GM19328 (cell line): ENCODE measurements around the gene CD2BP2.

ENCODE experiments used
- ATAC-seq: cut with Tn5 transposase; IDR thresholded peaks from one replicate; pipeline ENCODE4 v1.9.1; 2021; ENCODE audit warnings: mild to moderate bottlenecking, moderate library complexity; ENCODE audit not compliant: unreplicated experiment

Gene CD2BP2

DNA sequence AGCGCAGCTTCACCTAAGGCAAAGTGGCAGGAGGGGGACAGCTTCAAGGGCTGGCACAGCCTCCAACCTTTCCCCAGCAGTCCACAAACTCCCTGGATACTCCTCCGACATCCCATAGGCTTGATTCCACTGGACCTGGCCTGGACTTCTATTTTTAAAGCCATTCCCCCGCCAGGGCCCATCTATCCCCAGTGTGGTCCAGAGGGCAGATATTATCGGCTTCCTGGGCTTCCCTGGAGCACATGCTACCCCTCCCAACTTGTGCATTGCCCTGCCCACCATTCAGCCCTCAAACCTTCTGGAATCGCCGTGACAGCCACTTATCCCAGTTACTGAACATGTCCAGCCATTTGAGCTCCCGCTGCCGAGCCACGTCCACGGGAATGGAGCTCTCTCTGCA is 10.1 kb upstream of the CD2BP2 start:
- ATAC-seq: no peak

DNA sequence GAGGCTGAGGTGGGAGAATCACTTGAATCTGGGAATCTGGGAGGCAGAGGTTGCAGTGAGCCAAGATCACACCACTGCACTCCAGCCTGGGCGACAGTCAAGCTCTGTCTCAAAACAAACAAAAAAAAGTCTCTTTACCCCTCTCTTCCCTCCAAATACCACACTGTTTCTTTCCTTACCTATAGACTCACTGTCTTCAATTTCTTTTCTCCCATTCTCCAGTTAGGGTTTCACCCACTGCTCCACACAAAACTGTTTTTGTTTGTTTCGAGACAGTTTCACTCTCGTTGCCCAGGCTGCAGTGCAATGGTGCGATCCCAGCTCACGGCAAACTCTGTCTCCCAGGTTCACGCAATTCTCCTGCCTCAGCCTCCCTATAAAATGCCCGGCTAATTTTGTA is 6.1 kb upstream of the CD2BP2 start:
- ATAC-seq: no peak

DNA sequence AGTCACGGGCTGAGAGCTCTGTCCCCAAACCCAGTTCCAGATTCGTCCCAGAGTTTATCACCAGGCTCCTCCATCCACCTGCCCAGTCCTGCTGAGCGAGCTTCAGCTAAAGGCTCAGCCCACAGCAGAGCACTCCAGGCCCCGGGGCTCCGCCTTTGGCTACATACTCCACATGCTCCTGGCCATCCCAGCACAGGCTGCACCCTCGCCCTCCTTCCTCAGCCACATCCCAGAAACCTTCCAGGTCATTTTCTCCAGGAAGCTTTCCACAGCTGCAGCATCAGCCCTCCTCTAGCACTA is 4.7 kb upstream of the CD2BP2 start:
- ATAC-seq: no peak

DNA sequence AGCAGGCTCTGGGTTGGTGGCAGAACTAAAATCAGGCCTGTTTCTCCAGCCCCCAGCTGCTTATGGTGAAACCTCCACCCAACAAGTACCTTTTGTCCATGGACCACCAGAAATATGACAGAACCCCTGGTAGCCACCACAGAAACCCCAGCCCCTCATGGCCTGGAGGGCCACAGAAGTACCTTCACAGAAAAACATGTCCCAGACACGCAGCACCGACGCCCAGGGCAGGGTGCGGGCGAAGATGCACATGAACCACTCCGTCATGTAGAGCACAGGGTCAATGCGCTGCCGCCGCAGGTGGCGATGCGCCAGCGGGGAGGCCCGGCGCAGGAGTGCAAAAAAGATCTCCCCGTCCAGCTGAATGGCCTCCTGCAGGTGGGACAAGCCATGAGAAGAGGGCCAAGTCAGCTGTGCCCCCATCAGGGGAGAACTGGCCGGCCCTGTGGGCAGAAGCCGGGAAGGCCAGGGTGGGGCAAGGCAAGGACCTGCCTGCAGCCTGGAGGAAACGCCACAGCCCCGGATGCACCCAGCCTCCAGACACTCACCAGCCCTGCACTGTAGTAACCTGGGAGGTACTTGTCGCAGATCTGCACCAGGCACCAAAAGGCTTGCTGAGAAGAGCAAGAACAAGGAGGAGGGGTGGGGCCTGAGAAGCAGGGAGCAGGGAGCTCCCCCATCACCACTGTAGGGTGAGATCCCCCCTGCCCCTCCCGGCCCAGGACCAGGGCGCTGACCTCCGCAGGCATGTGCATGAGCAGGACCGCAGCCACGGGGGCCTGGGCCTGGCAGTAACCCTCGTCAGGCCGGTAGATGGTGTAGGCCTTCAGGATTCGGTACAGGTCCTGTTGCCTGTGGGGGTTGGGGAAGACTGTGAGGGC is 4.1 kb upstream of the CD2BP2 start:
- no peak for ATAC-seq

DNA sequence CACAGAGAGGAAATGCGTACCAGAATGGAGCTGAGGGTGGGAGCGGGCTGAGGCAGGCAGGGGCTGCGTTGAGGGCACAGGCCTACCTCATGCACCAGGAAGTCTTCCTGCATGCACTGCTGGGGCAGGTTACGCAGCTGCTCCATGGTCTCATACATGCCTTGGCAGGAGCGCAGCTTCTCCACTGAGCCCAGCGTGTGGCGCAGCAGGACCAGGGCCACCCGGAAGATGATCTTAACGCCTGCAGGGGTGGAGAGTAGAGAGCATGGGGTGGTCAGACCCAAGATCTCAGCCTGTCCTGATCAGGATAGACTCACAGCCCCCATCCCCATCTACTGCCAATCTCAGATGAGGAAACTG is 3.4 kb upstream of the CD2BP2 start:
- no peak for ATAC-seq

DNA sequence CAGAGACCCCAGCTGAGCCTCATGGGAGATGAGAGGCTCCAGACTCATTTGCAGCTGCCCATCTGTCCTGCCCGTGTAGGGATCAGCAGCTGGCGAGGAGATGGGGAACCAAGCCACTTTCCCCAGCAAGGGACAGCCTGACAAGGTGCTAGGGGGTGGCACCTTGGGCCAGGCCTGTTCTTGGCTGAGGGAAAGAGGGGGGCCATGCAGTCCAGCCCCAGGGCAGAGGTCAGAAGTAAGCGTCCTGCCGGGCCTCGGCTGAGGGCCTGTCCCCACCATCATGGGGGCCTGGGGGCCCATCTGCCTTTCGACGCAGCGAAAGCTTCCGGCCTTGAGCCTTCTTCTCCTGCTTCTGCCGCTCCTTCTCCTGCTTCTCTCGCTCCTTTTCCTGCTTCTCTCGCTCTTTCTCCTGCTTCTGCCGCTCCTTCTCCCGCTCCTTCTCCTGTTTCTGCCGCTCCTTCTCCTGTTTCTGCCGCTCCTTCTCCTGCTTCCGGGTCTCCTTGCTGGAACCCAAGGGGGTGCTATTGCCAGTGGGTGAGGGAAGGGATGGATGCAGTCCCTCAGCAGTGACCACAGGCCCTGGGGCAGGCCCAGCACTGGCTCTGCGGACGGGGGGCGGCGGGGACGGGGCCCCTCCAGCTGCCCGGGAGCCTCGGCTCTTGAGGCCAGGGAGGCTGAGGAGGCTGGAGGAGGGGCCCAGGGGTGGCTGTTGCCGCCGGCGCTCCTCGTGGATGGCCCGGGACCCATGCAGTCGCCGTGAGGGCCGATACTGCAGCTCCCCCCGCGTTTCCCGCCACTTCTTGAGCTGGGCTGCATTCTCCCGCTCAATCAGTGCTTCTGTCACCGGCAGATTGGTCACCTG is 2.8 kb upstream of the CD2BP2 start:
- ATAC-seq: no peak

DNA sequence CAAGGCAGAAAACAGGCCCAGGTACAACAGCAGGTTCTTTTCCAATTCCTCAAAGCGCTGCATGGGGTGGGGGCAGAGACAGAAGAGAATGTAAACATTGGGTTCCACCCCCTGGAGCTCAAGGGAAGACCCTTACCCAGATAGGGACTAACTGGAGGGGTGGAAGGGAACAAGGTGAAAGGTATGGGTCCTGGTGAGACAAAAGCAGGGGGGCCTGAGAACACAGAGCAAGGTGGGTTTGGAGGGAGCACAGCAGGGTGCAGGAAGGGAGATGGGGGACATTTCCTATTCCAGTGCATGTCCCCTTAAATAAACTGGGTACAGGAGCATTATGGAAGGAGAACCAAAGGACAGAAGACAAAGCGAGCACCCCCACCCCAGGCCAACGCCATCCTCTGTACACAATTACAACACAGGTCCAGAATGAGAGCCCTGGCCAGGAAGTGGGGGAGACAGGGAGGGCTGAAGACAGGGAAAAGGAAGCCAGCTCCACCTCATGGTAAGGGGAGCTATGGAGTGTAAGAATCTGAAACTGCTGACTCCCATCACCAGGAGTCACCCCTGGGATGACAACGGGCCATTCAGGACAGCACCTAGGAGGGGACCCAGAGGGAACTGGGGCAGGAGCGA is 2.1 kb upstream of the CD2BP2 start:
- no peak for ATAC-seq

DNA sequence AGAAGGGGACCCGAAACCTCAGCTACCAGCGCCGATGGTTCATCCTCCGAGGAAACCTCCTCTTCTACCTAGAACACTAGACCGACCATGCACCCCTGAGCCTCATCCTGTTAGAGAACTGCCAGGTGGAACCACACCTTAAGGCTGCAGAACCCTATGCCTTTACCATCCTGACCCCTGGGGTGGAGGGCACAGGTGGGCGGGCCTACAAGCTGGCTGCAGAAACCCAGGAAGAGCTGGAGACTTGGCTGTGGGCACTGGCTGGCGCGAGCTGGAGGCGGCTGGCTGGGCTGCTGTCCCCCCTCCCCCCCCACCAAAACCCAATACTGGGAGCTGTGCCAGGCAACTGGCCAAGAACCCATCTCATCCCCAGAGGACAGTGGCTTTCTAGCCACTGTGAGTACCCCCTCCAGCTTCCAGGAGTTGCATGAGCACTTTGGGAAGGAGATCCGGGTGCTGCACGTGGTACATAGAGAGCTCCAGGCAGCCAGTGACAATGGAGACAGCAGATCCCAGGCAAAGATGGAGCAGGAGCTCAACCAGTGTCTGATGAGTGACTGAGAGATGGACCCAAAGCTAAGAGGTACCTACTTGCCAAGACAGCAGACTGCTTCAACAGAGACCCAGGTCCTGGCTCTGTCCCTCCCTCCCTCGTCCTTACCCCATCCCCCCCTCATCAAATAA is 1.4 kb upstream of the CD2BP2 start:
- no peak for ATAC-seq

DNA sequence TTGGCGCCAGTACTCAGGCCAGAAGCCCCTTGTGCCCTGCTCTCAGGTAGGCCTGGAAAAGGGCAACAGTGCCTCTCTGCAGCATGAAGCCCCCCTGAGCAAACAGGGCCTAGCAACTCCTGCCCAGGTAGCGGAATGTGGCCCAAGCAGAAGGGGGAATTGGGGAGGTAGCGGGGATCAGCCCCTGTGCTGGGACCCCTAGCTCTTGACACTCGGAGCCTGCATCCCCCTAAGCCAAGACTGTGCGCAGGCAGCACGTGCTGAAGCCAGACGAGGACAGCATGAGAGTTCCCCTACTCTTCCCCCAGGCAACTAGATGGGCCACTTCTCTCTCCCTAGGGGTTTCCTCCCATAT is 823 bp upstream of the CD2BP2 start:
- ATAC-seq: no peak

DNA sequence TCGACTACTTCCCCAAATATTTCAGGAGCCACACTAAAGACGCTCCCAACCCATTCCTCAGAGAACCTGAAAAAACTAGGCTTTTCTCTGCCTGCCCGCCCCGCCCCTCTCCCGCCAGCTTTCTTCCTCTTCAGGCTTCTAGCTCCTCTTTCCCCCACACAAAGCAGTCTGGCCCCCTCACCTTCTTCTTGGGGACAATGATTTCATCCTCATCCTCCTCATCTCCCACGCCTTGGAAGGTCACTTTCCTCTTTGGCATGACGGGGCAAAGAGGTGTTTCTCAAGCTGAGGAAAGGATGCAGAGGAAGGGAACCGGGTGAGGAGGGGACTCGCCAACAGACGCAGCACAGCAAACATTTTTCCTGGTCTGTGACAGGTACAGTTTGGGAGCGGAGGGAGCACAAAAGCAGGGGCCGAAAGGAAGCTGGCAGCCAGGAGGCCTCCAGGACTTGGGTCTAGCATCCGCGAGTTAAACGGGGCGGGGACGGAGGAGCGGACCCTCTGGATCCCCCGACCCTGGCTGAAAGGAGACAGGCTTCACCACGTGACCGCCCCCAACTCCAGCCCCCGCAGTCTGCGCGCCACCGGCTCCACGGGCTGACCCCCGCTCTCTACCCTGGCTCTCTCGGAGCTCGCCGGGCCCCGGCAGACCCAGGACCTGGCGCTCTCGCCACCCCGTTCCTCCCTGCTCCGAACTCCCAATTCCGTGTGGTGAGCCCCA is 525 bp downstream of the CD2BP2 start:
- peak; percentile 23 for ATAC-seq

DNA sequence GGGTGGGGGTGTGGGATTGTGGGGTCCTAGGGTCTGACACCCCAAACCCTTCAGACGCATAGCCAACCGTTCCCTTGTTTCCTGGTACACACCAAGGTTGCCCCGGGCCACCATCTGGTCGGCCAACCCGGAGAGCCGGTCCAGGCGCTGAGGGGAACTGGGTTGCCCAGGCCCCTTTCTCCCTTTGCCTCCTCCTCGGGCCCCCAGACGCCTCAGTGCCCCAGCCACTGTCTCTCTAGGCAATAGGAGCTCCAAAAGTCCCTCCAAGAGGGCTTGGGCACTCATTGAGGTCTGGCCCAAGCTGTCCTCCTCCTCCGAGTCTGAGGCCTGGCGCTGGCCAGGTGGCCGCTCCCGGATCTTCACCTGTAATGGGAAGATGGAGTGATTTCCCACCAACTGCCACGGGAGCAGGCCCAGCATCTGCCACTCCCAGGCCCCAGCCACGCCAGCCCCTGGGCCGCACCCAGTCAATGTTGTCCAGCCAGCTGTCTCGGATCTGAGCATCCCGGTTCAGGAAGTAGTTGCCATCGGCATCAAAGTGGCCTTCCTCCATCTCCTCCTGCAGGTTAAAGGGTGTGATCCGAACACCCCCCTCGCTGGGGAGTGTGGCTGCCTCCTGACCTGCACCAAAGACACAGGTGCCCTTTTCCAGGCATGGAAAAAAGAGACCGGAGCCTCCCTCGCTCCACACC is 1.5 kb downstream of the CD2BP2 start:
- no peak for ATAC-seq

DNA sequence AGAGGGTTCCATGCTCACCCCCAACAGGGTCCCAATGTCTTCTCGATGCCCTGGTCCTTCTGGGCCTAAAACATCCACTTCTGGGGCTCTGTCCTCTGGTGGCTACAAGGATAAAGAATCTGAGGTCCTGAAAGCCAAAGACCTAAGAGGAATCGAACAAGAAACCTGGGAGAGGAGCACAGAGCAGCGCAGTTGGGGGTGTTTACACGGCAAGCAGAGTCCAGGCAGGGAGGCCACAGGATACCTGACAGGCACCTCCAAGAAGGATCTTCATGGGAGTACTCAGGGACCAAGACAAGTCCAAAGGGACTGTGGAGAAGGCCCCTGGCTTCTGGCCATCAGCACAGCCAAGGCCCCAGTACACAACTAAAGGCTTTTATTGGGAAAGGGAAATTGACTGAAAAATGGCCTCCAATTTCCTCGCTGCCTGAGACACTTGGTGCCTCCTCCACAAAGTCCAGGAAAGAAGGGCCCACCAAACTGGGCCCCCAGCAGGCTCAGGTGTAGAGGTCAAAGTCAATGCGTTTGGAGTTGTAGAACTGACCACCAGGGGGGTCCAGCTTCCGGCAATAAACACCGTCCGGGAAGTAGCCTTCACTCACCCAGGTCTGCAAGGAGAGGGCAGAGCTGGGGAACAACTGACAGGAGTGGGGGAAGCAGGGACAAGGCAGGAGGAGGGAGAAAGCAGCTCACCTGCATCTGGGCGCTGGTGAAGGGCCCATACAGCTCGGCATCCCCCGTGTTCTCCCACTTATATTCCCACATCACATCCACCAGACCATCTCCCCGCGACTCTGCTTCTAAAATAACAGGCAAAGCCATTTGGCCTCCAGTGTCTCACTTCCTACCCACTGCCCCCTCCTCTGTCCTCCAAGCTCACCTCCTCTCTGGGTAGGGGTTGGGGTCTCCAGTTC is 2.4 kb downstream of the CD2BP2 start:
- ATAC-seq: no peak

DNA sequence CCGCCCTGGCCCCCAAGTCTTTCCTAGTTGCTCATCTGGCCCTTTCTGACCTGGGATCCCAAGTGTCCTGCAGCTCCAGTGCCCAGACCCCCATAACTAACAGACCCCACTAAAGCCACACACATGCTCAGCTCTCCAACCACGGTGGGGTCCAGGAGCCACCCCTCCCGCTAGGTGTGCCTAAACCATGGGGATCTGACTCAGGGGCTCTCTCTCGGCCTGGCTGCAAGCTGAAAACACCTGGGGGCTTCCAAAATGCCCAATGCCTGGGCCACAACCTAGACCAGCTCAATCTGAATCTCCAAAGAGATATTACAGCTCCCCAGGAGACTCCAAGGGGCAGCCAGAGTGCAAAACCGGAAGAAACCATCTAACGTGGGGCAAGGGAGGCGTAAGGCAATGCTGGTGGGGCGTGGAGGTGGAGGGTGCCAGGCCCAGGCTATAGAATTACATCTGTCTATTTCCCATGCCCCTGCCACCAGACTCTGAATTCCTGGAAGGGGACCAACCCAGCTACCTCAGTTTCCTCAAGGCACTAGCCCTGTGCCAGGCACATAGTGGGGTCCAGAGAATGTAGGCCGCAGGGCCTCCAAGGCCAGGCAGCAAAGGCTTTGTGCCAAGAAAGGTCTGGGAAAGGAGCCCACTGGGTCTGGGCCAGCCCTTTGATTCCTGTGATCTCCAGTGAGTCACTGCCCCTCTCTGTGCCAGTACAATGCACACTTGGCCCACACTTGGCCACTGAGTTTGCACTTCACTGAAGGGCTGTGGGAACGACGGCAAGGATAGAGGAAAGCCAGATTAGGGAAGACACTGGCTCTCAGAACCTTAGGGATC is 3.3 kb downstream of the CD2BP2 start:
- no peak for ATAC-seq

DNA sequence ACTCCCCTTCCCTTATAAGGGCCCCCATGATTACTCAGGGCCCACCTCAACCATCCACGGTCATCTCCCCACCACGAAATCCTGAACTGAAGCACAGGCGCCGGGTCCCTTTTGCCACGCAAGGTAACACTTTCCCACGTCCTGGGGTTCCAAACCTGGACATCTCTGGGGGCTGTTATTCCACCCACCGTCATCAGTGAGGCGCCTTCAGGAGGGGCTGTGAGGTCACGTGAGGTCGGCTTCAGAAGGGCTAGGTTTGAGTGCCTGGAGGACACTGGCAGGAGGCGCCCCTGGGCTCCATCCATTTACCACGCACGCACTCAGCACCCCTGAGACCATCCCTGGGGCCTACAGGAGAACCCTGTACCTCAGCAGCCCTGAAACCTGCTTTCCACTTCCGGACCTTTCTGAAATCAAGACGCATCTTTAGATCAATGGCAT is 4.1 kb downstream of the CD2BP2 start:
- no peak for ATAC-seq

DNA sequence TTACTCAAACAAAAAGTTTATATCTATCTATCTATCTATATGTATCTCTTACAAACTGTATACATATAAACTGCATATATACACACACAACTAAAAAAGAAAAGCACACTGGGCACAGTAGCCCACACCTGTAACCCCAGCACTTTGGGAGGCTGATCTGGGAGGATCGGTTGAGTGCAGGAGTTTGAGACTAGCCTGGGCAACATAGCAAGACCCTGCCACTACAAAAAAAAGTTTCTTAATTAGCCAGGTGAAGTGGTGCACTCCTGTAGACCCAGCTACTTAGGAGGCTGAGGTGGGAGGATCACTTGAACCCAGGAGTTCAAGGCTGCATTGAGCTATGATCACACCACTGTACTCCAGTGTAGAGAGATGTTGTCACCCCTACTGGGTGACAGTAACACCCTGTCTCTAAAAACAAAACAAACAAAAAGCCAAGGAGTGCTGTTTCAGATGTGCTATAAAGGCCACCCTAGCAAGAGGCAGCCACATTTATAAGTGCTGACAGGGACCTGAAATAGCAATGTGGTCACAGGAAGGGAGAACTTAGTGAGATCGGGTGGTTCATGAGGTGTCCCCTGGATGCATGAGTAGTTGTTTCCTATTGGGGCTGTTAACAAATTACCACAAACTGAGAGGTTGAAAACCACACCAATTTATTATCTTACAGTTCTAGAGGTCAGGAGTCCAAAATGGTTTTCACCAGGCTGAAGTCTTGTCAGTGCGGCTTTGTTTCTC is 4.8 kb downstream of the CD2BP2 start:
- ATAC-seq: no peak

DNA sequence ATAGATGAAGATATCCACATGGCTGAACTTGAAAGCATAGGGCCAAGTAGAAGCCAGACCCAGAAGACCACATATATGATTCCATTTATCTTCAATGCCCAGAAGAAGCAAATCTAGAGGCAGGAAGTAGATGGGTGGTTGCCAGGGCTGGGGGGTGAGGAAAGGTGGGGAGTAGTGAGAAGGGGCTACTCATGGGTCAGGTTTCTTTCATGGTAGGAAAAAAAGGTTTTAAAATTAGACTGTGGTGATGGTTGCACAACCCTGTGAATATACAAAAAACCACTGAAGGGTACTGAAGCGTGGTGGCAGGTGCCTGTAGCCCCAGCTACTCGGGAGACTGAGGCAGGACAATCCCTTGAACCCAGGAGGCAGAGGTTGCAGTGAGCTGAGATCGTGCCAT is 5.4 kb downstream of the CD2BP2 start:
- ATAC-seq: no peak

DNA sequence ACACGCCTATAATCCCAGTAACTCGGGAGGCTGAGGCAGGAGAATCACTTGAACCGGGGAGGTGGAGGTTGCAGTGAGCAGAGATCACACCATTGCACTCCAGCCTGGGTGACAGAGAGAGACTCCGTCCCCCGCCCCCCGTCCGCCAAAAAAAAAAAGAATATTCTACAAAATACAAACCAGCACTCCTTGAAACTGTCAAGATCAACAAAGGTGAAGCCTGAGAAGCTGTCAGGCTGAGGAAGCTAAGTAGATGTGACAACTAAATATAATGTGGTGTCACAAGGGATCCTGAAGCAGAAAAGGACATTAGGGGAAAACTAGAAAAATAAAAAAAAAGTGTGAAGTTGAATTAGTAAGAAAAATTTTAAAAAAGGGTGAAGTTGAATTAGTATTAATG is 6.2 kb downstream of the CD2BP2 start:
- no peak for ATAC-seq

DNA sequence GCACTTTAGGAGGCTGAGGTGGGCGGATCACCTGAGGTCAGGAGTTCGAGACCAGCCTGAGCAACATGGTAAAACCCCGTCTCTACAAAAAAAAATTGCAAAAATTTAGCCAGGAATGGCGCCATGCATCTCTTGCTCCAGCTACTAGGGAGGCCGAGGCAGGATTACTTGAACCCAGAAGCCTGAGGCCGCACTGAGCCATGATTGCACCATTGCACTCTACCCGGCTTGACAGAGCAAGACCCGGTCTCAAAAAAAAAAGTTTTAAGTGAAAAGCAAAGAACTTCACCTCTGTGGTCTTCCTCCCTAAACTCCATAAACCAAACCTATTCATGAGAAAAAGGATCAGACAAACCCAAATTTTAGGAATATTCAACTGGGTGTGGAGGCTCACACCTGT is 7.0 kb downstream of the CD2BP2 start:
- ATAC-seq: no peak
